Mucosa of rectum (tissue), 2 donors: ENCODE measurements around the gene EFCAB11.

Experiments used
- H3K27ac ChIP-seq, 2 donors: one replicate each; pipeline ENCODE4 v1.7.0; 2013; ENCODE audit warnings: inconsistent platforms in 2 of 2, low read depth in 2 of 2, low read length in 2 of 2
- H3K27me3 ChIP-seq, 2 donors: one replicate each; pipeline ENCODE4 v1.7.0; 2013; ENCODE audit warnings: low read length in 2 of 2; ENCODE audit not compliant: control insufficient read depth in 2 of 2, insufficient read depth in 2 of 2
- H3K36me3 ChIP-seq, 2 donors: one replicate each; pipeline ENCODE4 v1.7.0; 2013; ENCODE audit warnings: low read length in 2 of 2; ENCODE audit not compliant: control insufficient read depth in 2 of 2, insufficient read depth in 2 of 2
- H3K4me1 ChIP-seq, 2 donors: one replicate each; pipeline ENCODE4 v1.7.0; 2013; ENCODE audit warnings: low read length in 2 of 2, mild to moderate bottlenecking in 1 of 2; ENCODE audit not compliant: control insufficient read depth in 2 of 2, insufficient read depth in 2 of 2
- H3K4me3 ChIP-seq, 2 donors: one replicate each; pipeline ENCODE4 v1.7.0; 2013; ENCODE audit warnings: low read length in 2 of 2
- H3K9ac ChIP-seq, 2 donors: one replicate each; pipeline ENCODE4 v1.7.0; 2013; ENCODE audit warnings: low read length in 2 of 2, low read depth in 1 of 2, mild to moderate bottlenecking in 1 of 2
- H3K9me3 ChIP-seq, 2 donors: one replicate each; pipeline ENCODE4 v1.7.0; 2013; ENCODE audit warnings: low read length in 2 of 2; ENCODE audit not compliant: control insufficient read depth in 2 of 2
- donor health status: healthy.
- donor health status: Normal muscosa, but diverticular disease.

The EFCAB11 gene

DNA sequence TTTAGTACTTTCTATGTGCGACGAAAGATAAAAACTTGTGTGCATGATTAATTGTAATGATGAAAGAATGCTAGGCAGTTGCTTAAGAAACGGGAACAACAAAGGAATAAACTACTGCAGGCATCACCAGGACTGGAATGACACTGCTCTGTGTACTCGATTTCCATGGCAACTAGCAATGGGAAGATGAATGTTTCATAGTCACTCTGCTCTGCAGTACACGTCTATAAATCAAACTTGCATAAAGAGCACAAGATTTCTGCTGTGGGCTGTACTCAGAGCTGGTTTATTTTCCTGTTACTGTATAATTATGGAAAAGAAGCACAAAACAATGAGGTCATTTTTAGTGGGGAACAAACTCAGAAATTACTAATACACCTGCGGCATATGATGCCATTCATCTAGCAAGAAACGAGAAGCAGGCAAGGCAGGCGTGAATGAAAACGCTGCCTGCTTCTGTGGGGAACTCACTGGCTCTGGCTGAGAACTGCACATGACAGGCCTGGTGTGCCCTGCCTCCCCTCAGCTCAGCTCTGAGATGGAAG lies 41.8 kb downstream of the EFCAB11 start:
- Histone ChIP-seq H3K27me3 (no peaks in the 10 kb centered on the region), H3K4me3 (no peak overlapping the region), H3K9me3 (no peaks in the 10 kb centered on the region), H3K4me1 (peaks cover 11 to 17% of the 10 kb centered on the region in 2 donors), H3K36me3 (no peaks in the 10 kb centered on the region), H3K27ac (no peak overlapping the region), H3K9ac (no peak overlapping the region)

DNA sequence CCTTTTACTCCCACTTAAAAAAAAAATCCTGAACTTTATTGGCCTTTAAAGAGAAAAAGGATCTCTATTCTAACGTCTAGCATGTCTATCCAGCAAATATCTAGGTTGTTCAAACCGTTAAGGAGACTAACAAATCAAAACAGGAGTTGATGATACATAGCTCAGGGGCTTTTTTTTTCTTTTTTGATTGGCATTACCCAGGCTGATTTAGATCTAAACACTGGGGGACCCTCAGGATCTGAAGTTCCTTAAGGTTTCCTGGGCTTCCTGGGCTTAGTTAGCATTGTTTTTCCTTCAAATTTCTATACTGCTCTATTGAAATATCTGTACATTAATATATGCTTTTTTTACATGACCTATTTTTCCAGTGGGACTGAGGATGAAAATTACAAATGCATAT lies 42.3 kb downstream of the EFCAB11 start:
- no peak overlapping the region for H3K9ac ChIP-seq
- H3K4me1 ChIP-seq: peaks cover 11 to 17% of the 10 kb centered on the region in 2 donors
- H3K27me3 ChIP-seq: no peaks in the 10 kb centered on the region
- no peaks in the 10 kb centered on the region for H3K36me3 ChIP-seq
- H3K27ac ChIP-seq: peak overlapping the region in 1 of 2 donors; percentile 46
- H3K4me3 ChIP-seq: no peak overlapping the region
- H3K9me3 ChIP-seq: no peaks in the 10 kb centered on the region

DNA sequence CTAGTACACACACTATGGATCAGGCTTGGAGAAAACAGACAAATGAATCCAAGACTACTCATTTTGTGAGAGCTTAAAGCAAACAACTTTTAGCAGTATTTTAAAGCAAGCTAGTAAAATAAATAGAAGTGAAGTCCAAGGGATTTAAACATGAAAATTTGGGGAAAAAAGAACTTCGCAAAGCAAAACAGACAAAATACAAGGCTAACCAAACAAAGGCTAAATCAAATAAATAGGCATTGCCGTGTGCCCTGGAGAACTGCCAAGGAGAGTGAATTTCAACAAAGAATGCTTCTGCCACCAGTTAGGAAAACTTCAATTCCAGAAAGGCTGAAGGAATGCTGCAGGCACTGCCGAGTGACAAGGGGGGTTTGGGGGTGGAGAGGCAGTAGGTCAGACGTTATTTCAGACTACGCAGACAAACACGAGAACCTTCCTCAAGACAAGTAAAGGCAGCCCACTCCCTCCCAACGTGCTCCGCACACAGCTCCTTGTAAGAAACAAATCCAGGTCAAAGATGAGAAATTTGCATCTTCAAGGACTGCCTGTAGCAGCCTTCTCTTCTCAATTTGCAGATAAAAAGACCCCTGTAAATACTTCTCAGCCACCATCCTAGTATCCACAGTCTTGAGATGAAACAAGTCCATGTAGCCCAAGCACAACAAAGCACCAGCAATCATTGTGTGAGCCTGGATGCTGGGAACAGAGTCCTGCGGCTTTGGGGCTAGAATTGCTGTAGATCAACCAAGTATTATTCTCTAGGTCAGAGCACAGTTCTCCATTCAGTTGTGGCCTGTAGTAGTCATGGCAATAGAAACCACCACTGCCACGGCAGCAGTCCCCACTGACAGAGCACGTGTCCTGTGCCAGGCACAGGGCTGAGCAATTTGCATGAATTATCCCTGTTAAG lies 43.3 kb downstream of the EFCAB11 start:
- no peaks in the 10 kb centered on the region for H3K9me3 ChIP-seq
- H3K27ac ChIP-seq: peak overlapping the region; percentile 3 to 46
- H3K4me1 ChIP-seq: peaks cover 11 to 17% of the 10 kb centered on the region in 2 donors
- no peaks in the 10 kb centered on the region for H3K36me3 ChIP-seq
- H3K4me3 ChIP-seq: peak overlapping the region; percentile 36 to 55
- no peaks in the 10 kb centered on the region for H3K27me3 ChIP-seq
- H3K9ac ChIP-seq: peak overlapping the region in 1 of 2 donors; percentile 13

DNA sequence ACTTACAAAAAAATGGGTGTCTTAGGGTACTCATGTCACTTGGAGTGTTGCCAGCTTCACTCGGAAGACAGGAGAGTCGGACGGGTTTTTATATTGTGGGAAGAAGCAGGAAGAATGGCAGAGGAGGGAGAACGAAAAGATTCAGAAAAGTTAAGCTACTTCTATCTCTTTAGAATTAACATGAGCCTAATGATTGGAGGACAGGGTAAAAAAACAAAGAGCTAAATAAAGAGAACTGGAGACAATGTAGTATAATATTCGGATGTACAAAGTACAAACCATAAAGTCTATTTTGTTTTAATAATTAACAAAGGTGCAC lies 43.9 kb downstream of the EFCAB11 start:
- H3K27ac ChIP-seq: peak overlapping the region in 1 of 2 donors; percentile 46
- peak overlapping the region in 1 of 2 donors; percentile 13 for H3K9ac ChIP-seq
- no peaks in the 10 kb centered on the region for H3K27me3 ChIP-seq
- no peaks in the 10 kb centered on the region for H3K36me3 ChIP-seq
- H3K9me3 ChIP-seq: no peaks in the 10 kb centered on the region
- H3K4me1 ChIP-seq: peaks cover 11 to 17% of the 10 kb centered on the region in 2 donors
- peak overlapping the region; percentile 36 to 55 for H3K4me3 ChIP-seq

DNA sequence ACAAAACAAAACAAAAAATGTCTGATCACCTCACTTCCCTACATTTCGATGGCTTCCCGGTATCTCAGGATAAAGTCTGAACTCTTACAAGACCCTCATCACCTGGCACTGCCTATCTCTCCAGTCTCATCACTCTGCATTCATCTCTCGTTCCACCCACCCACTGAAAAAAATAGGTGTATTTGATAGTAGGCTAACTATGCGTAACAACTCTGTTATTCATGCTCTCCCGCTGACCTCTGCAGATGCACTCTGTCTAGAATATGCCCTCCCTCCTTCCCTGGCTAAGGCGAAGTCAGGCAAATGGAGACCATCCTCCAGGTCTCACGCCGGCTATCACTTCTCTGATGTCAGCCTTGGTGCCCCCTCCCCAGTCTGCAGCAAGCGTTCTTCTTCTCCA lies 44.9 kb downstream of the EFCAB11 start:
- no peak overlapping the region for H3K27ac ChIP-seq
- H3K36me3 ChIP-seq: no peaks in the 10 kb centered on the region
- H3K9me3 ChIP-seq: no peaks in the 10 kb centered on the region
- no peak overlapping the region for H3K9ac ChIP-seq
- H3K27me3 ChIP-seq: no peaks in the 10 kb centered on the region
- no peak overlapping the region for H3K4me3 ChIP-seq
- peaks cover 11 to 17% of the 10 kb centered on the region in 2 donors for H3K4me1 ChIP-seq

DNA sequence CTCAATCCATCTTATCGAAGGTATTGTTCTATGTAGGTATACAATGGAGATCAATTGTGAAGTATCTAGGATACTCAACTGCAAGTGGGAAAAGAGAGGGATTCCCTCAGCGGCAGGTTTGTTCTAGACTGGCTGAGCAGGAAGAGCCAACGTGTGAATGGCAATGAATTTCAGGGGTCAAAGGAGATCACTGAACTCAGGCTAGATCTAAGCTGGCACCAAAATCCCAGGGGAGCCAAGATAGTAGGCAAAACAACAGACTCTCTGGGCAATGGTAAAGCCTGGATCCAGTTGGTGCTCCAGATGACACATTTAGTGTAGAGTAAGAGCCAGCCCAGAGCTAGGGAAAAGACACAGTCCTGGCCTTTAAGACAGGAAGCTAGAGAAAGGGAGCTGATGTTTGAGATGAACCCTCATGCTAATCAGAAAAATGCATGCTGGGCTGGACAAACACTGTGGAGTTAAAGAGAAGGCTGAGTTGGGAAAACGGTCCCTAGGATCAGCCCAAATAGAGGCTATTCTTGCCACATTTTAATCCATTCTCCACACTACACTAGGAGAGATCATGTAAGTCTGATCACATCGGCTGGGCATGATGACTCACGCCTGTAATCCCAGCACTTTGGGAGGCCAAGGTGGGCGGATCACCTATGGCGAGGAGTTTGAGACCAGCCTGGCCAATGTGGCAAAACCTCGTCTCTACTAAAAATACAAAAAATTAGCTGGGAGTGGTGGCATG lies 45.6 kb downstream of the EFCAB11 start:
- Histone ChIP-seq H3K9ac (no peak overlapping the region), H3K27me3 (no peaks in the 10 kb centered on the region), H3K27ac (no peak overlapping the region), H3K4me1 (peaks cover 11 to 17% of the 10 kb centered on the region in 2 donors), H3K36me3 (no peaks in the 10 kb centered on the region), H3K9me3 (no peaks in the 10 kb centered on the region), H3K4me3 (no peak overlapping the region)

DNA sequence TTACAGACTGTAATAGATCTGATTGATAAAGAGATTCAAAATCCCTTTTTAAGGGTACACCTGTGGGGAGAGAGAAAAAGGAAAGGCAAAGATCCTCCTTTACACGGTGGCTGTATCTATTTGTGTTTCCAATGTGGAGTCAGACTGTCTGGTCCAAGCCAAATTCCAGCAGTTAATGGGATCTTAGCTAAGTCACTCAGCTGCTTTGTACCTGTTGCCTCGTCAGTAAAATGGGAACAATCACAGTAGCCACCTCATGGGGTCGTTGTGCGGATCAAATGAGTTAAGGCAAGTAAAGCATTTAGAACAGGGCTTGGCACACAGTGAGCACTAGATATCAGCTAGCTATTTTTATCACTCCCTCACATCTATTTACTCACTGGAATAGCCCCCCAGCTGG lies 46.9 kb downstream of the EFCAB11 start:
- Histone ChIP-seq H3K36me3 (no peaks in the 10 kb centered on the region), H3K9ac (no peak overlapping the region), H3K4me3 (no peak overlapping the region), H3K27me3 (no peaks in the 10 kb centered on the region), H3K9me3 (no peaks in the 10 kb centered on the region), H3K27ac (no peak overlapping the region), H3K4me1 (peaks cover 8 to 10% of the 10 kb centered on the region in 2 donors)

DNA sequence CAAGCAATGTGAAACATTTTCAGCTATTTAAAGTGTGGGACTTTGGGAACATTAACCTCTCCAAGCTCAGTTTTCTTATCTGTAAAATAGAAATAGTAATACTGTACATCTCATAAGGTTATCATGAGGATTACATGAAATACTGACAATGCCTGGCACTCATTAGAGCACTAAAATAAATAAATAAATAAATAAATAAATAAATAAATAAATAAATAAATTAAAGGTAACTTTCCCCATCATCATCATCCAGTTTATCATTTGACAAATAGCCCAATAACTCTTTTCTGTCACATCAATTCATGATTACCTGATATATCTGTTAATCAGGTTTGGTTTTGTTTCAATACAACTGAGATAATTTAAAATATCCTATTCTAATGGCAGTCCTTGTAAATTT lies 48.5 kb downstream of the EFCAB11 start:
- Histone ChIP-seq H3K9me3 (no peaks in the 10 kb centered on the region), H3K27ac (no peak overlapping the region), H3K4me1 (peaks cover 0 to under 1% of the 10 kb centered on the region in 2 donors), H3K9ac (no peak overlapping the region), H3K36me3 (no peaks in the 10 kb centered on the region), H3K4me3 (no peak overlapping the region), H3K27me3 (no peaks in the 10 kb centered on the region)

DNA sequence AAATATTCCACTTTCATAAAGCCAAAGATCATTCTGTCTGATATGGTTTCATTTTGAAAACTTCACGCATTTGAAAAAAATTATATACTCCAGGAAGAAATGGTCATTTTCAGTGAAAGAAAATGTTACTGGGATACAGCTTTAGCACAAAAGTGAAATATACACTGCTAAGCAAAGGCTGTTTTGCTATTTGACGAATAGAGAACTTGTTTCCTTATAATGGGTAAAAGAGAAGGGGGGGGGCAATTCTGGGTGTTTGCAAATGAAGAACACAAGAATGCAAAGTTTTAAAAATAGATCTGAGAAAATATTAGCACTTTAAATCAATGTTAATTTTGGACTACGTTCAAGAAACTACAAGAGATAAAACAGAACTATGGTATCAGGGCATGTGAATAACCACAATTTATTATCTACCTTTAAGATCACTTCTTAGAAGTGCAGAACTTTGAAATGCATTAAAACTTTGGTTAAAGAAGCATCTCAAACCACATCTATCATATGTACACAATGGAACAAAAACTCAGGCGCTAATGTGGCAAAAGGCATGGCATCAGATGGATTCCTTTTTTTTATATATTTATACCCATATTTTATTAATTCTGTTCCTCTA lies 51.1 kb downstream of the EFCAB11 start:
- Histone ChIP-seq H3K36me3 (no peaks in the 10 kb centered on the region), H3K9ac (no peak overlapping the region), H3K27me3 (no peaks in the 10 kb centered on the region), H3K9me3 (no peaks in the 10 kb centered on the region), H3K4me1 (no peaks in the 10 kb centered on the region), H3K4me3 (no peak overlapping the region), H3K27ac (no peak overlapping the region)

DNA sequence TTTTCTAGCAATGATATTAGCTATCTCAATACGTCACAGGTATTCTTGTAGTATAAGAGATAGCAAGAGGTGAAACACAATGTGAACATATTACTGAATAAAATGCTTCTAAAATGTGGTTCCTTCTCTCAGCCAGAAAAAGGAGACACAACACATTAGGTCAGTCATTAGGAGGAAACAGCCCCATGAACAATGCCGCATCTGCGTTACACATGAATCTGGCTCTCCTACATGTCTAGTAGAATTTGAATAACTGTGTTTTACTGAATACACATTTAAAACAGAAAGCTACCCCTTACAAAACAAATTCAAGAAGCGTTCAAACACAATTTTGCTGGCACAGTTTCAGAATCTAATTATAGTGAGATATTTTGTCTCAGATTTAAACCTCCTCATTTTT lies 51.6 kb downstream of the EFCAB11 start:
- no peak overlapping the region for H3K9ac ChIP-seq
- H3K27me3 ChIP-seq: no peaks in the 10 kb centered on the region
- no peak overlapping the region for H3K27ac ChIP-seq
- H3K4me3 ChIP-seq: no peak overlapping the region
- H3K4me1 ChIP-seq: no peaks in the 10 kb centered on the region
- H3K9me3 ChIP-seq: no peaks in the 10 kb centered on the region
- H3K36me3 ChIP-seq: no peaks in the 10 kb centered on the region
